ENCODE results near the gene ARHGEF33. TPM values are rescaled to one million over a fixed set of nuclear protein-coding genes. Genes with fewer than 3 reads are reported as not detected.

Gene ARHGEF33
- polyA plus RNA-seq, 2 donors = 0.05 to 0.24 TPM

DNA sequence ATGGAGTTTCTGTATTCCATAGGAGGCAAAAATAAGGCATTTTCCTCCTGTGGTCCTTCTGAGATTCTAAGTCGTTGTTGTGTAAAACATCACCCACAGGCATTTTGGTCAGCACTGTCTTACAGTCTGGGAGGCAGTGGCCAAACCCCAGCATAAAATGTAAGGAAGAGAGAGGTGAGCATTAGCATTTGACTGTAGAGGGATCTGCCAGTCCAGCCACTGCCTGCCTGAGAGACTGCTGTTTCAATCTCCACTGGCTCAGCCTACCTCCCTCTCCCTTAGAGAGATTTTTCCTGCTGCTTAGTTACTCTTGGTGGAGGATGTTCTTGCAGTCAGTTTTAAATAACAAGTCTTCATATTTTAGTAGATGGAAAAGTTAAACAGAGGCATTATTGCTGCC, 77.0 kb downstream of the ARHGEF33 start:
- no peaks in the 10 kb centered on the region for H3K9me3 ChIP-seq (ENCODE audit: control insufficient read depth in 2 of 2, insufficient read depth in 1 of 2, low read depth in 1 of 2, low read length in 1 of 2)
- WGBS, 2 donors = 62 to 75% methylated on average over 1 of the region's 1 CpG
- no peaks in the 10 kb centered on the region for H3K4me1 ChIP-seq (ENCODE audit: control insufficient read depth in 2 of 2, insufficient read depth in 2 of 2, low read length in 1 of 2)
- no peak overlapping the region for H3K27ac ChIP-seq (ENCODE audit: low read depth in 2 of 2, low read length in 1 of 2)
- no peaks in the 10 kb centered on the region for H3K27me3 ChIP-seq (ENCODE audit: control insufficient read depth in 1 of 2, insufficient read depth in 2 of 2, low read length in 2 of 2)
- H3K4me3 ChIP-seq (ENCODE audit: low read depth in 1 of 2, low read length in 2 of 2) = no peak overlapping the region
- no peaks in the 10 kb centered on the region for H3K36me3 ChIP-seq (ENCODE audit: control insufficient read depth in 2 of 2, insufficient read depth in 2 of 2, low read length in 1 of 2)

- WGBS, 2 donors = 96 to 99% methylated on average over 2 of the region's 2 CpGs
- Histone ChIP-seq H3K9me3 (ENCODE audit: control insufficient read depth in 2 of 2, insufficient read depth in 1 of 2, low read depth in 1 of 2, low read length in 1 of 2) (no peaks in the 10 kb centered on the region), H3K4me1 (ENCODE audit: control insufficient read depth in 2 of 2, insufficient read depth in 2 of 2, low read length in 1 of 2) (no peaks in the 10 kb centered on the region), H3K36me3 (ENCODE audit: control insufficient read depth in 2 of 2, insufficient read depth in 2 of 2, low read length in 1 of 2) (no peaks in the 10 kb centered on the region), H3K27me3 (ENCODE audit: control insufficient read depth in 1 of 2, insufficient read depth in 2 of 2, low read length in 2 of 2) (no peaks in the 10 kb centered on the region), H3K27ac (ENCODE audit: low read depth in 2 of 2, low read length in 1 of 2) (no peak overlapping the region), H3K4me3 (ENCODE audit: low read depth in 1 of 2, low read length in 2 of 2) (no peak overlapping the region)
Observed at GRCh38 chr2:38968021-38968420, 78.3 kb downstream of the ARHGEF33 start.

DNA sequence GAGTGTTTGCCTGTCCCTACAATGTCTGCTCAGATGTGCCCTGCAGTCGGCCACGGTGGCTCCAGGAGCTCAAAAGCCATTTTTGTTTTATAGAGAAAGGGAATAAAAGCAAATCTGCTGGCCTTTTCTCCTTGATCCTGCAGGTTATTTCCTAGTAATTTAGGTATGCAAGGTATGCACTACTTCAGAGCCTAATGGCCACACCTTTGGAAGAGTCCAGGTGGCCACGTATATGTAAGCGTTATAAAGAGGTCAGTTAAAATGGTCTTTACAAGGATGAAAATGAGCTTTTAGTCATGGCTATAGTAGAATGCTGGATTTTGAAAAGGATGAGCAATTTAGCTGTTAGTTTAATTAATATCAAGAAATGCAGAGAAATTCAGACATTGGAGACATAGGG, 81.7 kb downstream of the ARHGEF33 start:
- H3K9me3 ChIP-seq (ENCODE audit: control insufficient read depth in 2 of 2, insufficient read depth in 1 of 2, low read depth in 1 of 2, low read length in 1 of 2) = no peaks in the 10 kb centered on the region
- WGBS, 2 donors = 79 to 87% methylated on average over 4 of the region's 4 CpGs
- no peaks in the 10 kb centered on the region for H3K27me3 ChIP-seq (ENCODE audit: control insufficient read depth in 1 of 2, insufficient read depth in 2 of 2, low read length in 2 of 2)
- no peaks in the 10 kb centered on the region for H3K4me1 ChIP-seq (ENCODE audit: control insufficient read depth in 2 of 2, insufficient read depth in 2 of 2, low read length in 1 of 2)
- H3K36me3 ChIP-seq (ENCODE audit: control insufficient read depth in 2 of 2, insufficient read depth in 2 of 2, low read length in 1 of 2) = no peaks in the 10 kb centered on the region
- H3K4me3 ChIP-seq (ENCODE audit: low read depth in 1 of 2, low read length in 2 of 2) = no peak overlapping the region
- H3K27ac ChIP-seq (ENCODE audit: low read depth in 2 of 2, low read length in 1 of 2) = no peak overlapping the region

- no peaks in the 10 kb centered on the region for H3K27me3 ChIP-seq (ENCODE audit: control insufficient read depth in 1 of 2, insufficient read depth in 2 of 2, low read length in 2 of 2)
- no peaks in the 10 kb centered on the region for H3K36me3 ChIP-seq (ENCODE audit: control insufficient read depth in 2 of 2, insufficient read depth in 2 of 2, low read length in 1 of 2)
- no peaks in the 10 kb centered on the region for H3K4me1 ChIP-seq (ENCODE audit: control insufficient read depth in 2 of 2, insufficient read depth in 2 of 2, low read length in 1 of 2)
- no peaks in the 10 kb centered on the region for H3K9me3 ChIP-seq (ENCODE audit: control insufficient read depth in 2 of 2, insufficient read depth in 1 of 2, low read depth in 1 of 2, low read length in 1 of 2)
- no peak overlapping the region for H3K27ac ChIP-seq (ENCODE audit: low read depth in 2 of 2, low read length in 1 of 2)
- H3K4me3 ChIP-seq (ENCODE audit: low read depth in 1 of 2, low read length in 2 of 2) = no peak overlapping the region
Observed at GRCh38 chr2:38973266-38973665, 83.6 kb downstream of the ARHGEF33 start.

GRCh38 chr2:38975042-38975441, 85.4 kb downstream of the ARHGEF33 start:
- Histone ChIP-seq H3K27ac (ENCODE audit: low read depth in 2 of 2, low read length in 1 of 2) (no peak overlapping the region), H3K4me1 (ENCODE audit: control insufficient read depth in 2 of 2, insufficient read depth in 2 of 2, low read length in 1 of 2) (no peaks in the 10 kb centered on the region), H3K9me3 (ENCODE audit: control insufficient read depth in 2 of 2, insufficient read depth in 1 of 2, low read depth in 1 of 2, low read length in 1 of 2) (no peaks in the 10 kb centered on the region), H3K36me3 (ENCODE audit: control insufficient read depth in 2 of 2, insufficient read depth in 2 of 2, low read length in 1 of 2) (no peaks in the 10 kb centered on the region), H3K4me3 (ENCODE audit: low read depth in 1 of 2, low read length in 2 of 2) (no peak overlapping the region), H3K27me3 (ENCODE audit: control insufficient read depth in 1 of 2, insufficient read depth in 2 of 2, low read length in 2 of 2) (no peaks in the 10 kb centered on the region)
- 71 to 79% methylated on average over 6 of the region's 6 CpGs for WGBS, 2 donors

GRCh38 chr2:38977047-38977446, 87.4 kb downstream of the ARHGEF33 start:
- no peaks in the 10 kb centered on the region for H3K36me3 ChIP-seq (ENCODE audit: control insufficient read depth in 2 of 2, insufficient read depth in 2 of 2, low read length in 1 of 2)
- H3K4me3 ChIP-seq (ENCODE audit: low read depth in 1 of 2, low read length in 2 of 2) = no peak overlapping the region
- WGBS, 2 donors = 94 to 96% methylated on average over 3 of the region's 3 CpGs
- H3K9me3 ChIP-seq (ENCODE audit: control insufficient read depth in 2 of 2, insufficient read depth in 1 of 2, low read depth in 1 of 2, low read length in 1 of 2) = no peaks in the 10 kb centered on the region
- no peaks in the 10 kb centered on the region for H3K27me3 ChIP-seq (ENCODE audit: control insufficient read depth in 1 of 2, insufficient read depth in 2 of 2, low read length in 2 of 2)
- H3K27ac ChIP-seq (ENCODE audit: low read depth in 2 of 2, low read length in 1 of 2) = no peak overlapping the region
- no peaks in the 10 kb centered on the region for H3K4me1 ChIP-seq (ENCODE audit: control insufficient read depth in 2 of 2, insufficient read depth in 2 of 2, low read length in 1 of 2)

- no peaks in the 10 kb centered on the region for H3K4me1 ChIP-seq (ENCODE audit: control insufficient read depth in 2 of 2, insufficient read depth in 2 of 2, low read length in 1 of 2)
Observed at GRCh38 chr2:38978296-38978903, 88.7 kb downstream of the ARHGEF33 start.

GRCh38 chr2:38978908-38979307, 89.2 kb downstream of the ARHGEF33 start:
- no peaks in the 10 kb centered on the region for H3K4me1 ChIP-seq (ENCODE audit: control insufficient read depth in 2 of 2, insufficient read depth in 2 of 2, low read length in 1 of 2)
- no peaks in the 10 kb centered on the region for H3K36me3 ChIP-seq (ENCODE audit: control insufficient read depth in 2 of 2, insufficient read depth in 2 of 2, low read length in 1 of 2)
- H3K27ac ChIP-seq (ENCODE audit: low read depth in 2 of 2, low read length in 1 of 2) = no peak overlapping the region
- WGBS, 2 donors = 95 to 96% methylated on average over 3 of the region's 3 CpGs
- H3K27me3 ChIP-seq (ENCODE audit: control insufficient read depth in 1 of 2, insufficient read depth in 2 of 2, low read length in 2 of 2) = no peaks in the 10 kb centered on the region
- no peak overlapping the region for H3K4me3 ChIP-seq (ENCODE audit: low read depth in 1 of 2, low read length in 2 of 2)
- no peaks in the 10 kb centered on the region for H3K9me3 ChIP-seq (ENCODE audit: control insufficient read depth in 2 of 2, insufficient read depth in 1 of 2, low read depth in 1 of 2, low read length in 1 of 2)

More at GRCh38 chr2:38978296-38978903, 88.7 kb downstream of the ARHGEF33 start:
- Histone ChIP-seq H3K27me3 (ENCODE audit: control insufficient read depth in 1 of 2, insufficient read depth in 2 of 2, low read length in 2 of 2) (no peaks in the 10 kb centered on the region), H3K4me3 (ENCODE audit: low read depth in 1 of 2, low read length in 2 of 2) (no peak overlapping the region), H3K36me3 (ENCODE audit: control insufficient read depth in 2 of 2, insufficient read depth in 2 of 2, low read length in 1 of 2) (no peaks in the 10 kb centered on the region), H3K9me3 (ENCODE audit: control insufficient read depth in 2 of 2, insufficient read depth in 1 of 2, low read depth in 1 of 2, low read length in 1 of 2) (no peaks in the 10 kb centered on the region), H3K27ac (ENCODE audit: low read depth in 2 of 2, low read length in 1 of 2) (no peak overlapping the region)
- 86 to 88% methylated on average over 5 of the region's 5 CpGs for WGBS, 2 donors

DNA sequence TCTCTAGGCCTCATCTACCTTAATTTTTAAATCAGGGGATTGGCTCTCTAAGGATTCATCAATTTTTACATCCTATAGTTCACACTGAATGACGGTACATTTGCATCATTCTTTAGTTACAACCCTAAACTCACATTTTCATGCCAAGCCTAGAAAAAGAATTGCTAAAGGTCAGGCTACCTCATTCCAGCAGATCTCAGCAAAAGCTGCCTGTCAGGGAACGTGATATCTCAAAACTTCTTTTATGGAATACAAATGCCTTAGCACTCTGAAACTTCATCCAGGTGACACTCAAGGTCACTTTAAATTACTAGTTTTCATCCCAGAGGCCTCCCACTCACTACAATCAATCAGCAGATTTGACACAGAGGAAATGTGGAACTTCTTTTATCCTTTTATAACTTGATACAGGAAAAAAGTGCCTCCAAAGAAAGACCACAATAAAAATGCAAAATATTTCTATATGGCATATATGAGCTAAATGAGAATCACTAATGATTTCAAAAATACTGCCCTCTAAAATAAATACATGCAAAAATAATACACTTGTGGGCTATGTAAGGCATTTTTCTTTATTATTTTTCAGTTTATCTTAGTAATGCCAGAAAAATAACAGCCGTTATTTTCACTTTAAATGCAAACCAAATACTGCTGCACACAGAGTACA, 91.5 kb downstream of the ARHGEF33 start:
- 80 to 89% methylated on average over 3 of the region's 3 CpGs for WGBS, 2 donors
- Histone ChIP-seq H3K36me3 (ENCODE audit: control insufficient read depth in 2 of 2, insufficient read depth in 2 of 2, low read length in 1 of 2) (peaks cover 4 to 5% of the 10 kb centered on the region in 2 donors), H3K27me3 (ENCODE audit: control insufficient read depth in 1 of 2, insufficient read depth in 2 of 2, low read length in 2 of 2) (no peaks in the 10 kb centered on the region)

More for the DNA sequence above, 91.5 kb downstream of the ARHGEF33 start:
- no peaks in the 10 kb centered on the region for H3K4me1 ChIP-seq (ENCODE audit: control insufficient read depth in 2 of 2, insufficient read depth in 2 of 2, low read length in 1 of 2)
- no peaks in the 10 kb centered on the region for H3K9me3 ChIP-seq (ENCODE audit: control insufficient read depth in 2 of 2, insufficient read depth in 1 of 2, low read depth in 1 of 2, low read length in 1 of 2)
- H3K4me3 ChIP-seq (ENCODE audit: low read depth in 1 of 2, low read length in 2 of 2) = no peak overlapping the region
- H3K27ac ChIP-seq (ENCODE audit: low read depth in 2 of 2, low read length in 1 of 2) = no peak overlapping the region

Data from esophagus (tissue), 2 donors.